Renal cortical epithelial cell (primary cell): ENCODE measurements around the gene RHEB. TPM values are rescaled to one million over a fixed set of nuclear protein-coding genes. Genes with fewer than 3 reads are reported as not detected.

ENCODE experiments used
- DNase-seq: peaks from one replicate; pipeline ENCODE4 v3.0.0-alpha.2; 2011; ENCODE audit warnings: low read depth
- total RNA-seq: library from RNA; depleted of rRNA; stranded (reverse); fragments of >200 nt; gene quantifications from 2 replicates; pipeline ENCODE4 v1.2.3, GENCODE V29; 2014

The RHEB gene
- total RNA-seq, 1 donor from 2014 or later: 84.8 TPM

- DNase-seq: no peak
Observed at GRCh38 chr7:151448261-151449252, 71.1 kb downstream of the RHEB start.

- DNase-seq: no peak
Observed at GRCh38 chr7:151447901-151448260, 71.8 kb downstream of the RHEB start.

GRCh38 chr7:151447312-151447711 lies 72.4 kb downstream of the RHEB start:
- no peak for DNase-seq

DNA sequence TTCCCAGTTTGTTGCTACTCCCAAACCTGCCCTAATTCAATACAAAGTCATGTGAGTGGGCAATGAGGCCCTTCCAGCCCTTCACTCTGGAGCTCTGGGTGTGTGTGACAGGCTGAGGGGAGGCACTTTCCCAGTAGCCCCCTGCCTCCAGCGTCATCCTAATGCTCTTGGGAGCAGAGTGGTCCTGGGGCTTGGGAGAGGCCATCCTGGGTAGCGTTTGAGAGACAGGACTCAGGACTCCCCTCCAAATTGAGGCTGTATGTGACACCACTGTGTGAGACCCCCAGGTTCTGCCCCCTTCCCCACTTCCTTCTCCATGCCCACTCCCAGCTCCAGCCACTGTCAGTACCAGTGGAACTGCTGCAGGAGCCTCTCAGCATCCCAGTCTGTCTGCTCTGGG lies 73.3 kb downstream of the RHEB start:
- DNase-seq: no peak

DNA sequence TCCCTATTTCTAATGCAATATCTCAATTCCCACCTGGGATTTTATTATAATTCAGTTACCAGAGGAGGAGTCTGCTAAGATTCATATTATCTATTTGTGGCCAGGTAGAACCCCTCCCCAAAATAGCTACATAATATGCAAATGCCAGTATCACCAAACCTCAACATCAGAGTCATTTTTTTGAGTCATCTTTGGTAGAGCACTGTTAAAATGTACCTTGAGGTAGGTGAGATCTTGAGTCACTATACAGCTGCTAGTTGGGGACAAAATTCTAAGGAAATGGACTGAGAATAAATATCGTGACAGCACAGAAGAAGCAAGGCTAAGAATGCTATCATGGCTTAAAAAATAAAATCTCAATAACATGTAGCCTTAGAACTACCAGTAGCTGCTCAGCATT lies 75.1 kb downstream of the RHEB start:
- DNase-seq: no peak

GRCh38 chr7:151442776-151443496 lies 76.8 kb downstream of the RHEB start:
- DNase-seq: no peak

DNA sequence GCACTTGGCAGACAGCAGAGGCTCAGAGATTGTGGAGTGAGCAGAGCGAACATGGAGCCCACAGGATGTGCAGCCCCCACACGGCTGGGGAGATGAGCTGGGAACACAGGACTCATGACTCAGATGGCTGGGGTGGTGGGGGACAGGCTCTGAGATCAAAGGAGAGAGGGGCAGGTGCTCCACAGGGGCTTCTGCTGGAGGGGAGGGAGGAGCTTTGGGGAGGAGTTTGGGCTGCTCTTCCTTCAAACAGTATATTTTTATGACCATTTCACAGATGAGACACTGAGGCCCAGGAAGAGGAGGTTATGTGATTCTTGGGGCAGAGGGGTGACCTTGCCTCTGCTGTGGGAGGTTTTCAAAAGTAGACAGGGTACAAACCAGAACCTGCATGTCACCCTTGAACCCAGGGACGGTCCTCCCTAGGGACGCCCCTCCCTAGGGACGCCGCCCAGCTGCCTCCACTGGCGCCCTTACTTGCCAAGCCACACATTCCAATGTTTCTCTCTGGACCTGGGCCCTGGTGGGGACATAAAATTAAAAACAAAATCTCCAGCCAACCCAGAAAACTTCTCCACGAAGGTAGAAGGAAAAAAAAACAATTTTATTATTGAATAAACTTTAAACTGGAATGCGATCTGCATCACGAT lies 78.8 kb downstream of the RHEB start:
- DNase-seq: no peak

- no peak for DNase-seq
Observed at GRCh38 chr7:151439855-151440798, 79.6 kb downstream of the RHEB start, which contains the start of gene CRYGN. Gene CRYGN, minus strand, starts transcription at chr7:151440141. Its CDS starts 224 bp downstream, at chr7:151439917.

- DNase-seq: no peak
Observed at GRCh38 chr7:151438864-151439601, 80.7 kb downstream of the RHEB start.

DNA sequence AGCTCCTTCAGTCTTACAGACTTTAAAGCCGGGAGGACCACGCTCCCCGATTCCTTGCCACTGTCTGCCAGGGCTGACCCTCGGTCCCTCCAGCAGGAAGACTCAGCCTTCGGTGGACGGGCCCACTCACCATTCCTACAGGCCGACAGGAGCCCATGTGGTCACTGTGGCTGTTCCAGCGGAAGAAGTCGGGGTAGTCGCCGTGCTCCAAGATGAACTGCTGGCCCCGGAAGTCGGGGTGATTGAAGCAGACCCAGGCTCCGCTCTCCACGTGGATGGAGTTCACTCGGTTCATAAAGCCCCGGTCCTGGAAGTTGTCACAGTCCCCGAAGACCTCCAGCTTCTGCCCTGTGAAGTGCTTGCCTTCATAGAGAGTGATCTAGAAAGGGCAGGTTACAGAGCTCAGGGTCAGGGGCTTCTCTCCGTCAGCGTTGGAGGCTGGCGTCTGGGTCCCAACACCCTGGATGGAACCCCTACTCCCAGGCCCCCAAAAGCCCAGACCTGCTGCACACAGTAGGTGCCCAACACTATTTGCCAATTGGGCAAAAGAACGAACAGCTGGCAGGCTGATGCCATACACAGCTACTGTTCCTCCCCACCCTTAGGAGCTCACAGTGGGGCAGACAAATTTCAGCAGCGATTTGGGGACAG lies 81.7 kb downstream of the RHEB start:
- no peak for DNase-seq

DNA sequence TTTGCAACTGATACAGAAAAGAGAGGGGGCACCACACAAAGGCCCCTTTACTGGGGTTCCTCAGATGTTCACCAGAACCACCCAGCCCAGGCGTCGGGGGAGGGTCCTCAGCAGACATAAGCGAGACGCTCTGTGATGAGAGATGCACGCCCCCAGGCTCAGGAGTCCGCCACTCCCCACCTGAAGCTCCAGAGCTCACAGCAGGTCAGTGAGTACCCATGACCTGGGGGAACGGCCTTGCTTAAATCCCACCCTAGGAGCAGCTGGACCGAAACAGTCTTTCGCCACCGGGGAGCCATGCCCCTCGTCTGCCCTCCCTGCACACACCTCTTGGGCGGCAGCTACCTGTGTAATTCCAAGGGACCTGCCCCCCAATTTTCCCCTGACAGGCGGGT lies 82.5 kb downstream of the RHEB start:
- no peak for DNase-seq

DNA sequence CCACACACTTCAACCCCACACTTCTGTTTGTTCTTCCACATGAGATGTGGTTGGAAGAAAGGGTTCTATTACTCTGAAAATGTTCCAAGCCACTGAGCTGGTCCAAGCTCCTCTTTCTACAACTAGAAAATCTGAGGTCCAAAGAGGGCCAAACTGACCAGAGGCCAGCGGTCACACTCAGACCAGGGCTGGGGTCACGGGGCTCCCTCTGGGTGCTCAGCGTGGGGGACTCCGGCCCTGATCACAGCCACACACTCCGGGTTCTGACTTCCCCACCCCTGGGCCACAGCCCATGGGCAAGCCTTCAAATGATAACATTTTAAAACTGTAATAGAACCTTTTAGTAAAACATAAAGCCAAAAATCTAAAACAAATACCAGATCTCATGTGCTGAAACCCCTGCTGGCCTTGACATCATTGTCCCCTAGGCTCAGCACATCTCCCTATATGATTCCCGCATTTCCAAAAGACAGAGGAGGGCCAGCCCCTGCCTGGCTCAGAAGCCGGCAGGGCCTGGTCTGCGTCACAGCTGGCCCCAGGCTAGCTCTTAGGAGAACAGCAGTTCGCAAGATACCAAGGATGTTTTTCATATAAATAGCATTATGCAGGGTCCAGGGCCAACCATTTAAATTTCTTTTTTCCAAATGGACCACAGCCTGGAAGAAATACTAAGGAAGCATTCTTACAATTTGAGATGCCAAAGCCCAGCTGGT lies 83.1 kb downstream of the RHEB start:
- no peak for DNase-seq

DNA sequence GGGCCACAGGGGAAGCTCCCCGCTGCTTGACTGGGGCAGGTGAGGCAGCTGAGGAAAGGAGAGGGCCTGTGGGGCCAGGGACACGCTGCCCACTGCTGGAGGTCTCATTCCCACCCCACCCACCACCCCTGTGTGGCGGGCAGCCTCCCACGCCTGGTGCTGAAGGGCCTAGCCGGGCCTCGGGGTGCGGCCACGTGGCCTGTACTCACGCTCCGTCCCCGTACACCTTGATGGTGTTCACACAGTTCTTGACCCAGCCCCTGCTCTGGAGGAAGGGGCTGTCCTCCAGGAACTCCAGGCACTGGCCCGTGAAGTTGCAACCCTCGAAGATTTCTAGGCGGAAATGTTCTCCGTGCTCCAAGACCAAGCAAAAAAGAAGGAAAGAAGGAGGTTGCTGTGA lies 83.7 kb downstream of the RHEB start:
- DNase-seq: no peak

DNA sequence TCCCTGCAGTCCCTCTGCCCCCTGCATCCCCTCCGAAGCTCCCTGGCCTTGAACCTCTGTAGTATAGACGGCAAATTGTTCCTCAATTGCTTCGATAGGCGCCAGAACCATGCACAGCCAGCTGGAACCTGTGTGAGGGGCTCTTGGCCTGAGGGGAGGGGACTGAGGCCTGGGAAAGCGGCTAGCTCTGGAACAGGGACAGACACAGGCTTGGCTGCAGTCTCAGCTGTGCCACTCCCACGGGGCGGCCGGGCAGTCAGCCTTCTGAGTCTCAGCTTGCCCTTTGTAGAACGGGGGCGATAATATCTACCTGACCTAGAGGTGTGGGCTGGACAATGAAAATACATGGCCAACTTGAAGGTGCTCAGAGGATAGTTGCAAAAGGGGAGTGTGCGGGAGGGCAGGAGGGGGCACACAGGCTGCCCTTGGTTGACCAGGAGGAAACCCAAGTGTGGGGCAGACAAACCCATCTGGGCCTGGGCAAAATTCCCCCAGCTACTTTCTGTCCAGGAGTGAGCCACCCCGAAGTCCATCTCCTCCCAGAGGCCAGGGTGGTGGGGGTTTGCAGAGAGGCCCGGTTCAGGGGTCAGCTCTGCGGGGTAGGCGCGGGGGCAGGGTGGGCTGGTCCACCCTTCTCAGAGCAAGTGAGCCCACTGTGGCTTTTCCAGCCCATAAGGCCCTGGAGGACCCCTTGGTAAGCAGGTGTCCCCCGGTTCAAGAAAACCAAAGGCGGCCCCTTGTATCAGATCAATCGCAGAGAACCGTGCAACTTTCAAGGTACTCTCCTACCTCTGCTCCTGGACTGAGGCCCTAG lies 84.4 kb downstream of the RHEB start:
- DNase-seq: no peak

DNA sequence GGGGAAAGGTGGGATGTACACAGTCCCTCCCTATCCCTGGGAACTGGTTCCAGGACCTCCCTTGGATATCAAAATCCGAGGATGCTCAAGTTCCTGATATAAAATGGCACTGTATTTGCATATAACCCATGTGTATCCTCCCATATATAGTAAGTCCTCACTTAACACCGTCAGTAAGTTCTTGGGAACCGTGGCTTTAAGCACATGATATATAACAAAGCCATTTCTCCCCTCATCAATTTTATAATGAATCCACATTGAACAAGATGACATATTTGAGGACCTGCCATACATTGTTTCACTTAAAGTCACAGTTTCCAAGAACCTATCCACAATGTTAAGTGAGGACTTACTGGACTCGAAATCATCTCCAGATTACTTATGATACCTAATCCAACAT lies 85.1 kb downstream of the RHEB start:
- no peak for DNase-seq

GRCh38 chr7:151433721-151434400 lies 85.8 kb downstream of the RHEB start:
- DNase-seq: no peak

GRCh38 chr7:151432658-151433521 lies 86.8 kb downstream of the RHEB start:
- no peak for DNase-seq
